Measurements from ENCODE around the gene STPG2.

GRCh38 chr4:97664741-97665140 lies 478.5 kb downstream of the STPG2 start:
- TF ChIP-seq GATA2 (IDR thresholded peaks at IDR 0.05; ENCODE audit: low read depth, low read length), result no peak
- no peak for TF ChIP-seq GATA3 (IDR thresholded peaks at IDR 0.05; ENCODE audit: low read depth, low read length)

Data from SH-SY5Y (cell line).